Stimulated activated CD8-positive, alpha-beta memory T cell treated with anti-CD3 and anti-CD28 coated beads, Interleukin-2, amount 100 ng/mL, for 48 hours (primary cell): ENCODE results near the gene BPTF.
A peak's percentile ranks its signal among the peaks of the same experiment; 100 is the strongest.
"Not testable (repeated sequence)": the region's sequence is repeated elsewhere in the genome, so short reads cannot be mapped to it uniquely, and the experiment has no call there.

Source experiments
- DNase-seq, 2 donors: peaks; one replicate each; pipeline ENCODE4 v3.0.0-alpha.2; 2020; ENCODE audit warnings: low read depth in 2 of 2

BPTF gene, protein sequence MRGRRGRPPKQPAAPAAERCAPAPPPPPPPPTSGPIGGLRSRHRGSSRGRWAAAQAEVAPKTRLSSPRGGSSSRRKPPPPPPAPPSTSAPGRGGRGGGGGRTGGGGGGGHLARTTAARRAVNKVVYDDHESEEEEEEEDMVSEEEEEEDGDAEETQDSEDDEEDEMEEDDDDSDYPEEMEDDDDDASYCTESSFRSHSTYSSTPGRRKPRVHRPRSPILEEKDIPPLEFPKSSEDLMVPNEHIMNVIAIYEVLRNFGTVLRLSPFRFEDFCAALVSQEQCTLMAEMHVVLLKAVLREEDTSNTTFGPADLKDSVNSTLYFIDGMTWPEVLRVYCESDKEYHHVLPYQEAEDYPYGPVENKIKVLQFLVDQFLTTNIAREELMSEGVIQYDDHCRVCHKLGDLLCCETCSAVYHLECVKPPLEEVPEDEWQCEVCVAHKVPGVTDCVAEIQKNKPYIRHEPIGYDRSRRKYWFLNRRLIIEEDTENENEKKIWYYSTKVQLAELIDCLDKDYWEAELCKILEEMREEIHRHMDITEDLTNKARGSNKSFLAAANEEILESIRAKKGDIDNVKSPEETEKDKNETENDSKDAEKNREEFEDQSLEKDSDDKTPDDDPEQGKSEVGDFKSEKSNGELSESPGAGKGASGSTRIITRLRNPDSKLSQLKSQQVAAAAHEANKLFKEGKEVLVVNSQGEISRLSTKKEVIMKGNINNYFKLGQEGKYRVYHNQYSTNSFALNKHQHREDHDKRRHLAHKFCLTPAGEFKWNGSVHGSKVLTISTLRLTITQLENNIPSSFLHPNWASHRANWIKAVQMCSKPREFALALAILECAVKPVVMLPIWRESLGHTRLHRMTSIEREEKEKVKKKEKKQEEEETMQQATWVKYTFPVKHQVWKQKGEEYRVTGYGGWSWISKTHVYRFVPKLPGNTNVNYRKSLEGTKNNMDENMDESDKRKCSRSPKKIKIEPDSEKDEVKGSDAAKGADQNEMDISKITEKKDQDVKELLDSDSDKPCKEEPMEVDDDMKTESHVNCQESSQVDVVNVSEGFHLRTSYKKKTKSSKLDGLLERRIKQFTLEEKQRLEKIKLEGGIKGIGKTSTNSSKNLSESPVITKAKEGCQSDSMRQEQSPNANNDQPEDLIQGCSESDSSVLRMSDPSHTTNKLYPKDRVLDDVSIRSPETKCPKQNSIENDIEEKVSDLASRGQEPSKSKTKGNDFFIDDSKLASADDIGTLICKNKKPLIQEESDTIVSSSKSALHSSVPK (N-terminal part only)

DNA sequence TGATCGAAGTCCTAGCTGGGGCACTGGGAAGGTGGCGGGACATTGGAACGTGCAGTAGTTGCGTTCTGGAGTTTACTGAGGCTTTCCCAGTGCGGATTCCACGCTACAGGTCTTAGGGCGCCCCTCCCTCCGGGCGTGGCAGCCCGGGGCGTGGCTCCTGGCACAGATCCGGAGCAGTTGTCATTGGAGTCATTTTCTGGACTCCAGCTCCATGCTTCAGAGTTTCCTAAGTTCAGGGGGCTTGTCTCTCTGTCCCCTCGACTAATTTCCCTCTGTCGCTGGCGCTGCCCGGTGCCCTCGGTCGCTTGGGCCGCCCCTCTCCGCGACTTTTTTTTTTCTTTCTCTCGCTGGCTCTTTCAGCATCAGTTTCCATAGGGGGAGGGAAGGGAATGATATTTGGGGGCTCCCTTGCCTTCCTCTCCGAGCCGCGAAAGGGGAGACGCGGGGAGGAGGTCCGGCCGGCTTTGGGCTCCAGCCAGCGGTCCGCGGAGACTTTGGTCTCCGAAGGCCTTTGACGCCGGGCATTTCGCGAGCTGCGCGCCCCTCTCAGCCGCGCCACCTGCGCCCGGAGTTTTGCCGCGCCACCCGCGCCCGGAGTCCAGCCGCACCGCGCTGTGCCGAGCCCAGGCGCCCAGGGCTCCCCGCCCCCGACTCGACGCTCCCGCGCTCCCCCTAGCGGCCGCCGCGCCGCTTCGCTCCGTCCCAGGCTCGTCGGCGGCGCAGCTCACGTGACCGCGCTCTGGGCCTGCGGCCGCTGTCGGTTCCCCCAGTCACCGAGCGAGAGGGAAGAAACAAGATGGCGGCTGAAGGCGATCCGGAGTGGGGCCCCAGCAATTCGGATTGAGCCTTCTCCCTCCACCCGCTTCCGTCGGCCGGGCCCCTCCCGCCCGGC lies at the start of gene BPTF:
TSS of gene BPTF (plus strand) at position 769 of the 892 bp plus-strand sequence. CDS start 222 bp downstream, outside the sequence.
- peak; percentile 84 to 86 for DNase-seq

DNA sequence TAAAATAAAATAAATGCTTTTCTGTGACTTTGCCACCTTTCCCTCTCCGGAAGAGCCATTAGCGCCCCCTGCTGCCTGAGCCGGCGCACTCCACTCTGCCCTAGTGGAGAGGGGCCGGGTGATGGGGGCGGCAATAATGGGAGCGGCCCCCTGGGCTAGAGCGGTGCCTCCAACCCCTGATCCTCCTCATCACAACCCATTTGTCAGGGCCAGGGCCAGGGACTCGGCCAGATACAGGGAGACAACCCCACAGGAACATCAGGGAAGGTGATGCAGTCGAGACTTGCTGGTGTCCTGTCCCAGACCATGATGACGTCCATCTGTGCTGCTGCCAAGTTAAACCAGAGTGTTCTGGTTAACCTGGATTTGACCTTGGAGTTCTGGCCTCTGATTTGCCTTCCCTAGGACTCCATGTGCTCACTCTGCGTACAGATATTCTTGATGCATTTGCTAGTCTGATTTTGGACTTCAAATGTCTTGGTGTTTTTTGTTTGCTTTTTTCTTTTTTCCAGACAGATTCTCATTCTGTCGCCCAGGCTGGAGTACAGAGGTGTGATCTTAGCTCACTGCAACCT lies 46.1 kb upstream of the BPTF start:
- peak; percentile 11 to 12 for DNase-seq

DNA sequence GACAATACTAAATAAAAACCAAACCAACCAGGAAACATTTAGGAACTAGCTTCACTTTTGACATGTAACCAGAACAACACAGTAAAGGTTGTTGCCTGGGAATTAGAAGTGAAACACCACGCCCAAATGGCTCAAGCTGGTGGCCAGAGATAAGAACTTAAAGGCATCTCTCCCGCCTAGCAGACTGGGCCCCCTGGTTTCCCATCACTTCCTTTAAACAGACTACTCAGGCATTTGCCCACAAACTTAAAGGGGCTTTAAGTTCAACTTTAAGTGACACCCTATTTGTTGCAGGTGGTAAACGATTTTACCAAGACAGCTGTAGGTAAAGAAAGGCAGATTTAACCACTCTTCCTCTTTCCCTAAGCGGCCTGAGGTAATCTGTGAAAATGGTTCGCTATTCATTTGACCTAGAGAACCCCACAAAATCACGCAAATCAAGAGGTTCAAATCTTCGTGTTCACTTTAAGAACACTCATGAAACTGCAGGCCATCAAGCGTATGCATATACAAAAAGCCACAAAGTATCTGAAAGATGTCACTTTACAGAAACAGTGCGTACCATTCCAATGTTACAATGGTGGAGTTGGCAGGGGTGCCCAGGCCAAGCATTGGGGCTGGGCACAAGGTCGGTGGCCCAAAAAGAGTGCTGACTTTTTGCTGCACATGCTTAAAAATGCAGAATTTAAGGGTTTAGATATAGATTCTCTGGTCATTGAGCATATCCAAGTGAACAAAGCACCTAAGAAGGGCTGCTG lies 40.8 kb upstream of the BPTF start:
- no peak for DNase-seq

DNA sequence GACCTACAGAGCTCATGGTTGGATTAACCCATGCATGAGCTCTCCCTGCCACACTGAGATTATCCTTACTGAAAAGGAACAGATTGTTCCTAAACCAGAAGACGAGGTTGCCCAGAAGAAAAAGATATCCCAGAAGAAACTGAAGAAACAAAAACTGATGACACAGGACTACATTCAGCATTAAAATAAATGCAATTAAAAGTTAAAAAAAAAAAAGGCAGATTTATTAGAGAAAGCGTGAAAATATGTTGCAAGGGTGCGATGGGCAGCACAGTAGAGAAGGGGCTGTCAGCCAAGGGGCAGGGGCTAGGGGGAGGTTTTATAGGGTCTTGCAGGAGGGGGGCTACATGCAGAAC lies 40.2 kb upstream of the BPTF start:
- DNase-seq: no peak

DNA sequence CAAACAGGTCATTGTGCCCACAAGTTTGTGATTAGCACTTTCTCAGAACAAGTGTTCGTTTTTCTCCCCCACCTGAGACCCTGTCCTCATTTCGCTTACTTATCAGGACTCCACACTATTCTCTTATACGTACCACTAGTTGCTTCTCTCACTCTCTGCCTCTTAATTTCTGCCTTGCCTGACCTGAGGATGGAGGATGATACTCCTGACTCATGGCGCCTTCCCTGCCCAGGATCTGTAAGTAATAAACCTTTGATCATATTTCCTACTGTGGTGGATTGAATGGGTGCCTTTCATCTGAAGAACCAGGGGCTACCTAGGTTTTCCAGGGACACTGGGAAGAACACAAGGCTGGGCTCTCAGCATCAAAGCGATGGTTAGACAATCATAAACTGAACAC lies 39.8 kb upstream of the BPTF start:
- DNase-seq: no peak

DNA sequence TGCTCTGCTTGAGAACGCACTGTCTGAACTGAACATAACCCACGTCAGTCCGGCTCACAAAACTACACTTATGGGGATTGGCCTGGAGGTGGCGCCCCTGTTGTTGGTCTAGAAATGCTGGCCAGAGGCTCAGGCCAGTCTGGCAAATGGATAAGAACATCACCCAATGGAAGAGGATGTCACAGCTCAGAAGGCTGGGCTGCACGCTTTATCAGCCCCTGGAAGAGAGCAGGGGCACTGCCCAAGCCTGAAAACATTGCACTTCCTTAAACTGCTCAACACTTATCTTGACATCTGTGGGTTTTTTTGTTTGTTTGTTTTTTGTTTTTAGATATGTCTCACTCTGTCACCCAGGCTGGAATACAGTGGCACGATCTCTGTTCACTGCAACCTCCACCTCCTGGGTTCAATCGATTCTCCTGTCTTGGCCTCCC lies 24.8 kb upstream of the BPTF start:
- DNase-seq: peak; percentile 31 to 56

DNA sequence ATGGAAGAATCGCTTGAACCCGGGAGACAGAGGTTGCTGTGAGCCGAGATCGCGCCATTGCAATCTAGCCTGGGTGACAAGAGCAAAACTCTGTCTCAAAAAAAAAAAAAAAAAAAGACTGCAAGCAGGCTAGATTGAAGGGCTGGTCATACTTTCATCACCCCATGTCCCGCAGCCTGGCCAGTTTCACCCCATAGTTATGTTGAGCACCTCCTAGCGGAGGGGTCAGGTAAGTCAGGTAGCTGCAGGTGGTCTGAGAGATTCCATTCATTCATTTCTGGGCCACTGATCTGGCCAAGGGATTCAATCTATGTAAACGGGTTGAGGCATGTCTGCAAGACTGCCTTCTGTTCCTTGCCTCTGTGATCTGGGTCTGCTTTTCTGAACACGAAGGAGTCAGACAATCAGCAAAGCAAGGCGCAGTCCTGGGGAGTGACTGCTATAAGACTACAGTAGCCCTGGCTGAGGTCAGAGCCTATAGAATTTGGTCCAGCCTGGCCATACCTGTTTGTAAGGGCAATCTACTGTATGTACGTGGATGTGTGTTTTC lies 23.6 kb upstream of the BPTF start:
- DNase-seq: no peak

DNA sequence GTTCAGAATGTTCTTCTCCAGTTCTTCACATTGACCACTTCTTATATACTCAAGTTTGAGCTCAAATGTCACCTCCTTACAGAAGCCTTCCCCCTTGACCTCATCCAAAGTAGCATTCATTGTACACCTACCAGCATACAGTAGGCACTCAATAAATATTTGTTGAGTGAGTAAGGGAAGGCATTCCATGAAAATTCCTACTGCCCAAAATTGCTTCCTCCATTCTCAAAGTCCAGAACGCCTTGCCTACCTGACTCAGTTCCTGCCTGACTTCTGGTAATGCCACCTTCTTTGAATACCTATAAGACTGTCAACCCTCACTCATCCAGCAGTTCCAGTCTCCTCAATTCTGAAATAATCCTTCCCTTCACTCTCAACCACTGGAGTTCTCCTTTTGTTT lies 14.8 kb upstream of the BPTF start:
- DNase-seq: no peak

DNA sequence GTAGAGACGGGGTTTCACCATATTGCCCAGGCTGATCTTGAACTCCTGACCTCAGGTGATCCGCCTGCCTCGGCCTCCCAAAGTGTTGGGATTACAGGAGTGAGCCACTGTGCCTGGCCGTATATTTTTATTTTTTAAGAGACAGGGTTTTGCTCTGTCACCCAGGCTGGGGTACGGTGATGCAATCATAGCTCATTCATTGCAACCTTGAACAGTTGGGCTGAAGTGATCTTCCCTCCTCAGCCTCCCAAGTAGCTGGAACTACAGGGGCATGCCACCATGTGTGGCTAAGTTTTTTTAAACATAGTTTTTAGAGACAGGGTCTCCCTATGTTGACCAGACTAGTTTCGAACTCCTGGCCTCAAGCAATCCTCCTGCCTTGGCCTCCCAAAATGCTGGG lies 12.9 kb upstream of the BPTF start:
- not testable (repeated sequence) for DNase-seq

DNA sequence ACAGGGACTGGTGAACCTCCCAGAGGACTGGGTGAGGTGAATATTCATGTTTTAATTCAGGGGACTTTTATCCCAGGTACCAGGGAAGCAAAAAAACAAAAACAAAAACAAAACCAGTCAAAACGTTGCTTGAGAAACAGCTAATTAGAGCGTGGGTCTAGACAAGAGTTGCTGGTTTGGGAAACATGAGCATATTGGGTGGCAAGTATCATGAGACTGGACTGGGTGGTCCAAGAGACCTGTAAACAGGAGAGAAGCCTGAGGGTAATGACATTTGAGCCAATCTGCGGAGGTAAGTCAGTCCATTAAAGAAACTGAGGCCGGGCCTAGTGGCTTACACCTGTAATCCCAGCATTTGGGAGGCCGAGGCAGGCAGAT lies 11.5 kb upstream of the BPTF start:
- DNase-seq: no peak

DNA sequence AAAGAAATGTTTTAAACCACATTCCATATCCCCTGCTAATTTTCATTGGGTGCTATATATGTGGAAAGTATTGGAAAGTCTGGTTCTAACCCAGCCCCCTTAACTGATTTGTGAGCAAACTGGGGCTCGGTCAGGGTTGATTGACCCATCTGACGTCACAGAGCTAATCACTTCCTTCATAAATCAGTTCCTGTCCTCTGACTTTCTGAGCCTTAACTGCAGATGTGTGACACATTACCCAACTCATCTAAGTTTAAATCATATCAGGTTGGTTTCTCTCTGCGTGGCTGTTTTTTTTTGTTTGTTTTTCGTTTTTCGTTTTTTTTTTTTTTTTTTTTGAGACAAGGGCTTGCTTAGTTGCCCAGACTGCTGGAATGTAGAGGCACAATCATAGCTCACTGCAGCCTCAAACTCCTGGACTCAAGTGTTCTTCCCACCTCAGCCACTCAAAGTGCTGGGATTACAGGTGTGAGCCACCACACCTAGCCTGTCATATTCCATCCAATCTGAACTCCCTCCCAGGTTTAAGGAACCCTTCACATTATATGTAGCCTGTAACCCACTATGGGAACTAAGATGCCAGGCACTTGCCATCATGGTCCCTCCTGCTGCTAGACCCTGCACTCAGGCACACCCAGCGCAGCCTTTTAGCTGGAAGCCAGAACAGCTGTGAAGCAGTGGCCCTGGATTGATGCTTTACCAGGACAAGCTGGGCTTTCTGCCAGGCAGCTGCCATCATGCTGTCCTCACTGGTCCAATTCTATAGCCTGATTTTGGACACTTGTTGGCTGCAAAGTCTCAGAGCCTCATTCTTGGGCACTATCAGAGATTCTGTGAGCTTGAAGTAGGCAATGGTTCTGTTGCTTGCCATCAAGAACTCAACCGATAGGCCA lies 6.9 kb upstream of the BPTF start:
- DNase-seq: no peak

DNA sequence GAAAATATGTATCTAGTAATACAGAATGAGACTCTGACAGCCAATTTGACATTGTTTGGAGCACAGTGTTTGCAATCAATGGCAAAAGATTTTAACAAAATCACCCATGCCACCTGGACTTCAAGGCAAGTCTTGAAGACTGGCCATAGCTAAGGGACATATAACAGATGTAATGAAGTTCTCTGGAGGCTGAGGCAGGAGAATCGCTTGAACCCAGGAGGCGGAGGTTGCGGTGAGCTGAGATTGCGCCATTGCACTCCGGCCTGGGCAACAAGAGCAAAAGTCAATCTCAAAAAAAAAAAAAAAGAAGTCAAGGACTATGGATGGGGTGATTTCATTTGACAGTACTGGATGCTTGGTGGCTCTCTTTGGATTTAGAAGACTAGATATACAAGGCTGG lies 5.6 kb upstream of the BPTF start:
- DNase-seq: no peak

DNA sequence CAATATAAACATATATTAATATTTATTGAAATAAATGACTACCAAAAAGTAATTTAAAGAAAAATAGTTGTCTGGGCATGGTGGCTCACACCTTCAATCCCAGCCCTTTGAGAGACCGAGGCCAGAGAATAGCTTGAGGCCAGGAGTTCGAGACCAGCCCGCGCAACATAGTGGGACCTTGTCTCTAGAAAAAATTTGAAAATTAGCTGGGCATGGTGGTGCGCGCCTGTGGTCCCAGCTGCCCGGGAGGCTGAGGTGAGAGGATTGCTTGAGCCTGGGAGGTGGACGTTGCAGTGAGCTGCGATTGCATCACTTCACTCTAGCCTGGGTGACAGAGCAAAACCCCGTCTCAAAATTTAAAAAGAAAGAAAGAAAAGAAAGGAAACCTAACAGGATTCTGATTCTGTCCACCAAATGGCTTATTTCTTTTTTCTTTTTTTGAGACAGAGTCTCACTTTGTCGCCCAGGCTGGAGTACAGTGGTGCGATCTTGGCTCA lies 3.4 kb upstream of the BPTF start:
- DNase-seq: no peak

DNA sequence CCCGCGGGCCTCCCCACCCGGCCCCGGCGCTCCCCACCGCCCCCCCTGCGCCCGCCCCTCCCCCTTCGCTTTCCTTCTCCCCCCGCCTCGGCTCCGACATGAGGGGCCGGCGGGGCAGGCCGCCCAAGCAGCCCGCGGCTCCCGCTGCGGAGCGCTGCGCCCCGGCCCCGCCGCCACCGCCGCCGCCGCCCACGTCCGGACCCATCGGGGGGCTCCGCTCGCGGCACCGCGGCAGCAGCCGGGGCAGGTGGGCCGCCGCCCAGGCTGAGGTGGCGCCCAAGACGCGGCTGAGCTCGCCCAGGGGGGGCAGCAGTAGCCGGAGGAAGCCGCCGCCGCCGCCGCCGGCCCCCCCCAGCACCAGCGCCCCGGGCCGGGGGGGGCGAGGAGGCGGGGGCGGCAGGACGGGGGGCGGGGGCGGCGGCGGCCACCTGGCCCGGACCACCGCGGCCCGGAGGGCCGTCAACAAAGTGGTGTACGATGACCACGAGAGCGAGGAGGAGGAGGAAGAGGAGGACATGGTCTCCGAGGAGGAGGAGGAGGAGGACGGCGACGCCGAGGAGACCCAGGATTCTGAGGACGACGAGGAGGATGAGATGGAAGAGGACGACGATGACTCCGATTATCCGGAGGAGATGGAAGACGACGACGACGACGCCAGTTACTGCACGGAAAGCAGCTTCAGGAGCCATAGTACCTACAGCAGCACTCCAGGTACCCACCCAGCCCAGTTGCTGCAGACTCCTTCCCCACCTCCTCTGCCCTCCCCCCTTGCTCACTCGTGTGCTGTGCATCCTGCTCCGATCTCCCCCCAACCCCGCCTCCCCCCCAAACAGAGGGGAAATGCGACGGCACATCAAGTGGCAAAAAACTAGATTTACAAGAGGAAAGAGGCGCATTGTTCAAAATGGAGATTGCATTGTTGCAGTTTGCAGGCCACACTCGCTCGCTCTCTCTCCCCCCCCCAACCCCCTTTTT lies 611 bp downstream of the BPTF start:
- DNase-seq: peak; percentile 12 to 21

DNA sequence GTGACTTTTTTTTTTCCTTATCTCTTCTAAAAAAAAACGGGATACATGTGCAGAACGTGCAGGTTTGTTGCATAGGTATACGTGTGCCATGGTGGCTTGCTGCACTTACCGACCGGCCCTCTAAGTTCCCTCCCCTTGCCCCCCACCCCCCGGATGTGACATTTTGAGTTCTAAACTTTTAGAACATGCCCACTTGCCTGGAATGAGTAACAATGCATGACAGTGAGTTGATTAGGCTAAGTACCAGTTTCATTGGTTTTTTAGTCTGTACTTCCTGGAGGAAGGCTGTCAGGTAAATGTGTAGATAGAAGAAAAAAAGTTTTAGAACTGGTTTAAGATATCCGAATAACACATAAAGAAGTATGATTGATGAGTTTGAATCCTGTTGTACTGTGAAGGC lies 4.0 kb downstream of the BPTF start:
- peak; percentile 8 to 48 for DNase-seq

DNA sequence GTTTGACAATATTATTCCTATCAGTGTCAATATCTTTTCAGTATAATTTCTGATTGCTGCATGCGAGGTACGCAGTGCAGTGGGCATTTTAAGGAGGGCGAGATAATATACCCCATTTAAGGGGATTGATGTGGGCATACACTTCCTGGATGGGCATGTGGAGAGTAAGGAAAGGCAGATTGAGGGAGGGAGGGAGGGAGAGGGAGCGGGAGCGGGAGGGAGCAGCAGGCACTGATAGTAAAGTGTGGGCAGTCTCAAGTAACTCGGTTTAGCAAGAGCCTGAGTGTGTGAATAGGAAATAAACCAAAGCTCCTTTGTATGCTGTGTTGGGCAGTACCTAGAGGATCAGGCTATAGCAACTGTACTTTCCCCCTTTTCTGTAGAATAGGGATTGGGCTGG lies 5.1 kb downstream of the BPTF start:
- no peak for DNase-seq

DNA sequence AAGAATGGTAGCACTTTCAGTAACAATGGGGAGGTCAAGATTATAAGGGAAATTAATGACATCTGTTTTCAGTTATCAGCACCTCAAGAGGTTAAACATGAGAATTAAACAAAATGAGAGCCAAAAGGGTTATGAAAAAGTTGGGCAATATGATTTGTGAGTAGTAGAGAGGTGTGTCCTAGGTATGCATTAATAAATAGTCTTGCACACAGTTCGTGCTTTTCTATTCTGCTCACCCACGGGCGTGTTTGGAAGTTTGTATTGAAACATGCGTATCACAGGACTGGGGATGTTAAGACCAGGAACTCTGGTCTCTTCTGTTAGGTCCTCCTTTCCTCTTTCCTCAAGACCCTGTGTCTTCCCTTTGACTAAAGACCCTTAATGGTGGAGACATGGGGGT lies 6.0 kb downstream of the BPTF start:
- no peak for DNase-seq
